Hepatocyte (in vitro differentiated cells): ENCODE results near the gene EPHA6.

ENCODE experiments used
- EZH2 ChIP-seq: fragments of 200-600 bp; sonication (generic); IDR thresholded peaks from 2 replicates; pipeline ENCODE4 v1.6.1; 2016; ENCODE audit warnings: antibody characterized with exemption, mild to moderate bottlenecking, borderline replicate concordance
- TF ChIP-seq, protein P1 (sequence below): fragments of 200-600 bp; sonication (generic); IDR thresholded peaks from 2 replicates; pipeline ENCODE4 v1.5.1; 2016; ENCODE audit warnings: antibody characterized with exemption, mild to moderate bottlenecking; ENCODE audit not compliant: poor library complexity

DNA sequence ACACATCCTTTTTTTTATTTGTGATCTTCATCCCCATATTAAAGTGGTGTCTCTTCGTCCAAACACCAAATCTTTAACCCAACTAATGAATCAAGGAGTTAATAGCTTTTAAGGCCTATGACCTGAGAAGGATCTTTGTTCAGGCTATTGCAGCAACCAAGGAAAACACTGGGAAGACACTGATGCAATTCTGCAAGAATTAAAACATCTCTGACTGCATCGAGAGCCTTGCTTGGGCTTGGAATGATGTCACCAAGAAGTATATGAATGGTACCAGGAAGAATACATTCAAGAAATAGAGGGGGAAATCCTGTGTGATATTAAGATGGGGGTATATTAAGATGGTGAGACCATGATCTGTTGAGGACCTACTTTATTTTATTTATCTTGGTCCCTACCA, 736.0 kb downstream of the EPHA6 start:
- TF ChIP-seq, protein P1, sequence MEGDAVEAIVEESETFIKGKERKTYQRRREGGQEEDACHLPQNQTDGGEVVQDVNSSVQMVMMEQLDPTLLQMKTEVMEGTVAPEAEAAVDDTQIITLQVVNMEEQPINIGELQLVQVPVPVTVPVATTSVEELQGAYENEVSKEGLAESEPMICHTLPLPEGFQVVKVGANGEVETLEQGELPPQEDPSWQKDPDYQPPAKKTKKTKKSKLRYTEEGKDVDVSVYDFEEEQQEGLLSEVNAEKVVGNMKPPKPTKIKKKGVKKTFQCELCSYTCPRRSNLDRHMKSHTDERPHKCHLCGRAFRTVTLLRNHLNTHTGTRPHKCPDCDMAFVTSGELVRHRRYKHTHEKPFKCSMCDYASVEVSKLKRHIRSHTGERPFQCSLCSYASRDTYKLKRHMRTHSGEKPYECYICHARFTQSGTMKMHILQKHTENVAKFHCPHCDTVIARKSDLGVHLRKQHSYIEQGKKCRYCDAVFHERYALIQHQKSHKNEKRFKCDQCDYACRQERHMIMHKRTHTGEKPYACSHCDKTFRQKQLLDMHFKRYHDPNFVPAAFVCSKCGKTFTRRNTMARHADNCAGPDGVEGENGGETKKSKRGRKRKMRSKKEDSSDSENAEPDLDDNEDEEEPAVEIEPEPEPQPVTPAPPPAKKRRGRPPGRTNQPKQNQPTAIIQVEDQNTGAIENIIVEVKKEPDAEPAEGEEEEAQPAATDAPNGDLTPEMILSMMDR: no peak
- TF ChIP-seq EZH2: no peak
